OCI-LY7 (cell line): Measurements from ENCODE around the gene JAG2.

Source experiments
- EZH2phosphoT487 ChIP-seq: fragments of 200-600 bp; sonication (generic); IDR thresholded peaks from 2 replicates; pipeline ENCODE4 v1.6.1; 2018; ENCODE audit warnings: low read depth, borderline replicate concordance, mild to moderate bottlenecking, mixed run types, antibody characterized with exemption, low read length, moderate library complexity, mixed read lengths
- TF ChIP-seq, protein P1 (sequence below): fragments of 200-600 bp; sonication (generic); conservative IDR thresholded peaks from 2 replicates; pipeline ENCODE4 v1.5.1; 2014; ENCODE audit warnings: mild to moderate bottlenecking, antibody characterized with exemption, low read length, moderate library complexity, mixed read lengths

DNA sequence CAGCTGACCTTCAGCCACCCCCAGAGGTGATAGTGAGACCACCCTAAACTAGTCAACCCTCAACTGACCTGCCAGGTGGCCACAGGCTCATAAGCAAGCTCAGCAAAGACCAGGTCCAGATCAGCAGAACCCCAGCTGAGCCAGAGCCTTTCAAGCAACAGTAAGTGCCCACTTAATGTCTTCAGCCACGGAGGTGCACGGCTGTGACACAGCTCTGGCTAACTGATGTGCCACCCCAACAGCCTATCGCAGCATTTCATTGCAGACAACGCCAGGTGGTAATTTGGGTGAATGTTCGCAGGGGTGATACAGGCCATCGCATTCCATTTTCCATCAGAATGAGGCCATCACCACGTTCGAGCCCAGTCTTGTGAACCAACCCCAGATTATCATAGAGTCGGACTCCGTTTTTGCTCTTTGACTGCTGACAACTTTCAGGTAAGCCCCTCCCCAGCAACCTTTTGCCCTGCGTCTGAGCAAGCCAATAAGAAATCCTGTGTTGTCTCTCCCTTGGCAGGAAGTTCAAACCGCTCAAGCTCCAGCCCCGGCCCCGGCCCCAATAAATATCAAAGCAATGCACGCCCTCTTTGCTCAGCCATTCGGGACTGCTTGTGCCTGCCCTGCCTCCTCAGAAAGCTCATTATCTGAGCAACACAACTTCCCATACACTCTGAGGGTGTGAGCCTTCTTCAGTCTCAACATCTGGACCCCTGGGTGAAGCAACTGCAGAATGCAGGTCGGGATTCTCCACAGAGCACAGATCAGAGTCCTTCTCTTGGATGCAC, 44.4 kb downstream of the JAG2 start:
- TF ChIP-seq, protein P1, sequence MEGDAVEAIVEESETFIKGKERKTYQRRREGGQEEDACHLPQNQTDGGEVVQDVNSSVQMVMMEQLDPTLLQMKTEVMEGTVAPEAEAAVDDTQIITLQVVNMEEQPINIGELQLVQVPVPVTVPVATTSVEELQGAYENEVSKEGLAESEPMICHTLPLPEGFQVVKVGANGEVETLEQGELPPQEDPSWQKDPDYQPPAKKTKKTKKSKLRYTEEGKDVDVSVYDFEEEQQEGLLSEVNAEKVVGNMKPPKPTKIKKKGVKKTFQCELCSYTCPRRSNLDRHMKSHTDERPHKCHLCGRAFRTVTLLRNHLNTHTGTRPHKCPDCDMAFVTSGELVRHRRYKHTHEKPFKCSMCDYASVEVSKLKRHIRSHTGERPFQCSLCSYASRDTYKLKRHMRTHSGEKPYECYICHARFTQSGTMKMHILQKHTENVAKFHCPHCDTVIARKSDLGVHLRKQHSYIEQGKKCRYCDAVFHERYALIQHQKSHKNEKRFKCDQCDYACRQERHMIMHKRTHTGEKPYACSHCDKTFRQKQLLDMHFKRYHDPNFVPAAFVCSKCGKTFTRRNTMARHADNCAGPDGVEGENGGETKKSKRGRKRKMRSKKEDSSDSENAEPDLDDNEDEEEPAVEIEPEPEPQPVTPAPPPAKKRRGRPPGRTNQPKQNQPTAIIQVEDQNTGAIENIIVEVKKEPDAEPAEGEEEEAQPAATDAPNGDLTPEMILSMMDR, result no peak
- TF ChIP-seq EZH2phosphoT487, result no peak
